IPS DF 19.7 (cell line): ENCODE data around the gene RPS6KL1.

Experiments used
- DNase-seq: peaks from one replicate; pipeline ENCODE4 v3.0.0-alpha.2; 2013; ENCODE audit warnings: low read depth, low spot score

Gene RPS6KL1

GRCh38 chr14:74952697-74953484 is 29.8 kb upstream of the RPS6KL1 start:
- no peak for DNase-seq

GRCh38 chr14:74952180-74952665 is 29.2 kb upstream of the RPS6KL1 start:
- DNase-seq: no peak

- DNase-seq: no peak
Measured at GRCh38 chr14:74951443-74952179, 28.6 kb upstream of the RPS6KL1 start.

- DNase-seq: no peak
Measured at GRCh38 chr14:74950795-74951442, 27.9 kb upstream of the RPS6KL1 start.

GRCh38 chr14:74949859-74950573 is 27.0 kb upstream of the RPS6KL1 start:
- DNase-seq: no peak

GRCh38 chr14:74949191-74949601 is 26.1 kb upstream of the RPS6KL1 start:
- DNase-seq: no peak

- no peak for DNase-seq
Measured at GRCh38 chr14:74948228-74949175, 25.4 kb upstream of the RPS6KL1 start.

GRCh38 chr14:74947353-74948227 is 24.5 kb upstream of the RPS6KL1 start:
- no peak for DNase-seq

- DNase-seq: no peak
Measured at GRCh38 chr14:74946659-74947281, 23.7 kb upstream of the RPS6KL1 start.

GRCh38 chr14:74945852-74946658 is 23.0 kb upstream of the RPS6KL1 start:
- DNase-seq: no peak

- no peak for DNase-seq
Measured at GRCh38 chr14:74945261-74945851, 22.3 kb upstream of the RPS6KL1 start.

GRCh38 chr14:74942608-74943007 is 19.5 kb upstream of the RPS6KL1 start:
- no peak for DNase-seq

GRCh38 chr14:74942181-74942580 is 19.1 kb upstream of the RPS6KL1 start:
- no peak for DNase-seq

GRCh38 chr14:74941676-74942097 is 18.6 kb upstream of the RPS6KL1 start:
- DNase-seq: no peak

GRCh38 chr14:74940956-74941565 is 18.0 kb upstream of the RPS6KL1 start:
- DNase-seq: no peak

- DNase-seq: no peak
Measured at GRCh38 chr14:74938531-74939495, 15.8 kb upstream of the RPS6KL1 start.
